ENCODE data around the gene AMH. TPM values are rescaled to one million over a fixed set of nuclear protein-coding genes. Genes with fewer than 3 reads are reported as not detected.

Gene AMH
- polyA plus RNA-seq, 3 donors = 0.28 to 4.1 (median 2.8) TPM

DNA sequence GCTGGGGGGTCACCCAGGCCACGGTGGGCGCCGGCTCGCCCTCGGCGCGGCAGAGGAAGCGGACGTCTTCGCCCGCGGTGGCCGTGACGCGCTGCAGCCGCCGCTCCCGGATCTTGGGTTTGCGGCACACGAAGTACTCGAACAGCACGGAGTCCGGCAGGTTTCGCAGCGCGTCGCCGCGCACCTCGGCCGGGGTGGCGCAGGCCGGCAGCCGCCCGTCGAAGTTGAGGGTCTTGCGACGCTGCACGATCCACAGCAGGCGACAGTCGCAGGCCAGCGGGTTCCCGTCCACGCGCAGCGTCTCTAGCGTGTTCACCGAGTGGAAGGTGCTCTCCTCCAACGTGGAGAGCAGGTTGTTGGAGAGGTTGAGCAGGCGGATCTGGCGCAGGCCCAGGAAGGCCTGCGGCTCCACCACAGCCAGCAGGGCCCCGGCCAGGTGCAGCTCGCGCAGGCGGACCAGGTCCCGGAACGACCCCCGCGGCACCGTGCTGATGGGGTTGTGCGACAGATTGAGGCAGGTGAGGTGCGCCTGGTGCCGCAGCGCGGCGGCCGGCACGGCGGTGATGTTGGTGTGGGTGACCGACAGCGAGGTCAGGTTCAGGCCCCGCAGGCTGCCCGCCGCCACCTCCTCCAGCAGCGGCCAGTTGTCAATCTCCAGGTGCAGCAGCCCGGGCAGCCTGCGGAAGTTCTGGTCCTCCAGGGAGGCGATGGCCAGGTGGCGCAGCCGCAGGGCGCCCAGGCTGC lies 41.5 kb downstream of the AMH start:
- DNase-seq (ENCODE audit: extremely low read depth in 1 of 11, low read depth in 9 of 11, low spot score in 4 of 11) = no peak

DNA sequence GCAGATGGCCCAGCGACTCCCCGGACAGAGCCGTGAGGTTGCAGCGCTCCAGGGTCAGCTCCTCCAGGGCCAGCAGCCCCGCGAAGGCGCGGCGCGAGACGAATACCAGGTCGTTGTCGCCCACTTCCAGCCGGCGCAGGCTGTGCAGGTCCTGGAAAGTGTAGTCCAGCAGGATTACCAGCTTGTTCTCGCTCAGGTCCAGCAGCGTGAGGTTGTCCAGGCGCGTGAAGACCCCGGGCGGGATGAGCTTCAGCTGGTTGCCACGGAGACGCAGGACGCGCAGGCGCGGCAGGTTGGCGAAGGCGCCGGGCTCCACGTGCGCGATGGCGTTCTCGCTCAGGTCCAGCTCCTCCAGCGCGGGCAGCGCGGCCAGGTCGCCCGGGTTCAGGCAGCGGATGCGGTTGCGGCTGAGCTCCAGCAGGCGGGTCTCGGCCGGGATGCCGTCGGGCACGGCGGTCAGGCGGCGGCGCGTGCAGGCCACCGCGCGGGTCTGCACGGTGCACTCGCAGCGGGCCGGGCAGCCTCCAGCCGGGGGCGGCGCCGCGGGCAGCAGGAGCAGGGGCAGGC lies 42.1 kb downstream of the AMH start:
- DNase-seq (ENCODE audit: extremely low read depth in 1 of 11, low read depth in 9 of 11, low spot score in 4 of 11) = no peak

DNA sequence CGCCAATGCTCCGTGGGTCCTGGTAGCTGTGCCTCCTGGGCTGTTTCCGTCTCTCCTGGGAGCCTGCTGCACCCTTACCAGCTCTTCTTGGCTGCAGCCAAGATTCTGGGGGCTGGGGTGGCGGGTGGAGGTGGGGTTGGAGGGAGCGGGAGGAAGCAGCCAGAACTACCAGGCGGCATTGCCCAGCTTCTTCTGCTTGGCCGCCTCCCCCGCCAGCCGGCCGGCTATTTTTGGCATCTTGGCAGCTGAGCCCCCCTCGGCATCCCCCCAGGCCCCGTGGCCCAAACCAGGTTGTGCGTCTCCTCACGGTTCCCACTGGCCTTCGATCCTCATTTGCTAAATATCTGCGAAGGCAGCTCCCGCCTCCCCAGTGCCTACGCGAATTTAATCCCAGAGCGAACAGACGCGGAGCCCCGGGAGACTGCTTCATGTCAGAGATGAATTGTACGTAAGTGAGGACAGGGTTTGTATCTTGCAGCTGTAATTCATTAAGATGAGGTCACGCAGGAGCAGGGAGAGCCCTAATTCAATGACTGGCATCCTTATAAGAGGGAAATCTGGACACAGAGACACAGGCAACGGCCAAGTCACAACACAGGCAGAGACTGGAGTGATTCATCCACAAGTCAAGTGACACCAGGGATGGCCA lies 45.7 kb downstream of the AMH start:
- DNase-seq (ENCODE audit: extremely low read depth in 1 of 11, low read depth in 9 of 11, low spot score in 4 of 11) = no peak

DNA sequence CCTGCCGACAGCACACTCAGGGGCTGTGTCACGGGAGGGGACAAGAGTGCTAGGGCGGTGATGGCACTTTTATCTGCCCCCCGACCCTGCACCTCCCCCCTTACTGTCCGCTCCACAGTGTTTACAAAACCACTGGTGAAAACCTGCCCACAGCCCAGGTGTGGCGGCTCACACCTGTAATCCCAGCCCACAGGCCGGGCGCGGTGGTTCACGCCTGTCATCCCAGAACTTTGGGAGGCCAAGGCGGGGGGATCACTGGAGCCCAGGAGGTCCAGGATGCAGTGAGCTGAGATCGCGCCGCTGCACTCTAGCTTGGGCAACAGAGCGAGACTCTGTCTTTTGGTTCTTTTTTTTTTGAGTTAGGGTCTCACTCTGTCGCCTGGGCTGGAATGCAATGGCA lies 47.0 kb downstream of the AMH start:
- no peak for DNase-seq (ENCODE audit: extremely low read depth in 1 of 11, low read depth in 9 of 11, low spot score in 4 of 11)

DNA sequence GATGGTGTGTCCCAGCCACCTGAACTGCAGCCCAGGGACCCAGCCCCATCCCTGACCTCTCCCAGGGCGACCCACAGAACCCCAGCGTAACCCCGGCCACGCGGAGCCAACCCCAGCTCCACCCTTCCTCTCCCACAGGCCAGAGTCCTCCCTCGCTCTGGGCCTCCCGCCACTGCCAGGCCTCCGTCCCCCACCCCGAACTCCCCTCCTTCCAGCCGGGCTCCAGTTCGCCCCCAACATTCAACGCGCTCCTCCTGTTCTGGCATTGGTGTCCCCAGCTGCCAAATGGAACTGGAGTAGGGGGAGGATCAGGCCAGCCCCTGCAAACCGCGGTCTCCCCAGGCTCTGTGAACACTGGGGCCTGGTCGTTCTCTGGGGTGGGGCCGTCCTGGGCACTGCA lies 51.4 kb downstream of the AMH start:
- DNase-seq (ENCODE audit: extremely low read depth in 1 of 11, low read depth in 9 of 11, low spot score in 4 of 11) = no peak

Other genes starting within 250 kb of the AMH start
- 100 to 1,000 TPM in 2 of 3 donors, 10 to 100 TPM in 1; 87.0 to 117 (median 105) TPM for gene BTBD2, start 233.6 kb upstream of the AMH start, polyA plus RNA-seq (ENCODE audit: insufficient read length in 3 of 3)
- gene MKNK2, start 198.1 kb upstream of the AMH start, polyA plus RNA-seq (ENCODE audit: insufficient read length in 3 of 3) = 10 to 100 TPM; 54.7 to 79.1 (median 77.8) TPM
- 10 to 100 TPM; 21.7 to 27.8 (median 26.8) TPM for gene MOB3A, start 153.0 kb upstream of the AMH start, polyA plus RNA-seq (ENCODE audit: insufficient read length in 3 of 3)
- gene IZUMO4, start 152.4 kb upstream of the AMH start, polyA plus RNA-seq (ENCODE audit: insufficient read length in 3 of 3) = 1 to 10 TPM; 6.3 to 9.3 (median 8.6) TPM
- 100 to 1,000 TPM; 106 to 126 (median 120) TPM for gene AP3D1, start 97.8 kb upstream of the AMH start, polyA plus RNA-seq (ENCODE audit: insufficient read length in 3 of 3)
- gene DOT1L, start 85.4 kb upstream of the AMH start, polyA plus RNA-seq (ENCODE audit: insufficient read length in 3 of 3) = 10 to 100 TPM; 27.1 to 38.5 (median 31.5) TPM
- 10 to 100 TPM; 54.6 to 81.6 (median 79.2) TPM for gene PLEKHJ1, start 13.0 kb upstream of the AMH start, polyA plus RNA-seq (ENCODE audit: insufficient read length in 3 of 3)
- 10 to 100 TPM; 63.2 to 93.5 (median 83.5) TPM for gene SF3A2, start 12.5 kb upstream of the AMH start, polyA plus RNA-seq (ENCODE audit: insufficient read length in 3 of 3)
- 1 to 10 TPM in 1 of 3 donors, under 1 TPM in 2; 0.56 to 1.3 (median 0.59) TPM for gene JSRP1, start 7.1 kb downstream of the AMH start, polyA plus RNA-seq (ENCODE audit: insufficient read length in 3 of 3)
- under 1 TPM; 0.09 to 0.17 (median 0.12) TPM for gene PEAK3, start 32.9 kb downstream of the AMH start, polyA plus RNA-seq (ENCODE audit: insufficient read length in 3 of 3)
- gene LINGO3, start 58.8 kb downstream of the AMH start, polyA plus RNA-seq (ENCODE audit: insufficient read length in 3 of 3) = under 1 TPM in 1 of 3 donors, not detected in 2; 0.11 TPM
- 100 to 1,000 TPM in 1 of 3 donors, 10 to 100 TPM in 2; 71.4 to 119 (median 87.8) TPM for gene LSM7, start 79.3 kb downstream of the AMH start, polyA plus RNA-seq (ENCODE audit: insufficient read length in 3 of 3)
- gene SPPL2B, start 79.4 kb downstream of the AMH start, polyA plus RNA-seq (ENCODE audit: insufficient read length in 3 of 3) = 100 to 1,000 TPM in 1 of 3 donors, 10 to 100 TPM in 2; 52.5 to 129 (median 80.4) TPM
- under 1 TPM; 0.30 to 0.64 (median 0.45) TPM for gene TMPRSS9, start 110.9 kb downstream of the AMH start, polyA plus RNA-seq (ENCODE audit: insufficient read length in 3 of 3)
- gene TIMM13, start 178.3 kb downstream of the AMH start, polyA plus RNA-seq (ENCODE audit: insufficient read length in 3 of 3) = 100 to 1,000 TPM in 1 of 3 donors, 10 to 100 TPM in 2; 56.2 to 107 (median 92.3) TPM
- gene LMNB2, start 207.6 kb downstream of the AMH start, polyA plus RNA-seq (ENCODE audit: insufficient read length in 3 of 3) = 10 to 100 TPM; 56.1 to 93.3 (median 60.4) TPM
- gene GADD45B, start 226.8 kb downstream of the AMH start, polyA plus RNA-seq (ENCODE audit: insufficient read length in 3 of 3) = 10 to 100 TPM; 11.2 to 16.2 (median 11.3) TPM

Measured in renal cortex interstitium (tissue), 11 donors.